Suprapubic skin (tissue), 4 donors: Measurements from ENCODE around the gene RPUSD2. TPM values are rescaled to one million over a fixed set of nuclear protein-coding genes. Genes with fewer than 3 reads are reported as not detected.

Experiments
- DNase-seq, 2 donors: peaks; one replicate each; pipeline ENCODE4 v3.0.0-alpha.2; 2019; ENCODE audit warnings: low spot score in 2 of 2
- H3K27ac ChIP-seq: fragments of 200-600 bp; sonication (generic); one replicate; pipeline ENCODE4 v1.5.1; 2019
- H3K27me3 ChIP-seq: fragments of 200-600 bp; sonication (generic); one replicate; pipeline ENCODE4 v1.5.1; 2019
- H3K36me3 ChIP-seq: fragments of 200-600 bp; sonication (generic); one replicate; pipeline ENCODE4 v1.5.1; 2019
- H3K4me1 ChIP-seq: fragments of 200-600 bp; sonication (generic); one replicate; pipeline ENCODE4 v1.5.1; 2019
- H3K4me3 ChIP-seq: fragments of 200-600 bp; sonication (generic); one replicate; pipeline ENCODE4 v1.5.1; 2019; ENCODE audit warnings: mild to moderate bottlenecking
- H3K9me3 ChIP-seq: fragments of 200-600 bp; sonication (generic); one replicate; pipeline ENCODE4 v1.5.1; 2019
- CTCF ChIP-seq, 2 donors: fragments of 200-600 bp in 1 of 2; fragments of 450-650 bp in 1 of 2; sonication (generic) in 1 of 2; IDR thresholded peaks; one replicate each; pipeline ENCODE4 v1.5.1; 2016 to 2019; ENCODE audit warnings: antibody characterized with exemption in 2 of 2, mild to moderate bottlenecking in 1 of 2, moderate library complexity in 1 of 2
- EP300 ChIP-seq: sonication (generic); formaldehyde crosslinking; IDR thresholded peaks from one replicate; pipeline ENCODE4 v1.6.1; 2017; ENCODE audit warnings: antibody characterized with exemption
- POLR2A ChIP-seq, 2 donors: fragments of 450-650 bp; IDR thresholded peaks; one replicate each; pipeline ENCODE4 v1.6.1; 2017; ENCODE audit warnings: antibody characterized with exemption in 2 of 2, mild to moderate bottlenecking in 2 of 2, moderate library complexity in 2 of 2
- POLR2AphosphoS5 ChIP-seq, 3 donors: sonication (generic); formaldehyde crosslinking; IDR thresholded peaks; one replicate each; pipeline ENCODE4 v1.6.1; 2017; ENCODE audit warnings: antibody characterized with exemption in 3 of 3
- WGBS: methylation state at CpG from one replicate; pipeline ENCODE4 v1.1.5; 2018; 5-methylcytosine and 5-hydroxymethylcytosine counted together
- total RNA-seq, 4 donors: library from RNA; depleted of rRNA; stranded (reverse); fragments of >200 nt; gene quantifications; one replicate each; pipeline ENCODE4 v1.1.0, GENCODE V29; 2016

The RPUSD2 gene
- total RNA-seq, 4 donors from 2014 or later = 8.1 to 14.0 (median 12.1) TPM

- TF ChIP-seq EP300 (no peak), POLR2AphosphoS5 (IDR thresholded peaks at IDR 0.05) (peak; percentile 61 to 99 (median 91))
- DNase-seq = peak; percentile 93 to 94
- Histone ChIP-seq H3K9me3 (no peaks in the 10 kb centered on the region), H3K36me3 (no peaks in the 10 kb centered on the region), H3K27me3 (no peaks in the 10 kb centered on the region), H3K4me1 (peaks cover 13% of the 10 kb centered on the region), H3K27ac (peak within 1 kb of the TSS; percentile 91), H3K4me3 (peak within 1 kb of the TSS; percentile 68)
- 3% methylated on average over 36 of the region's 41 CpGs for WGBS
Measured at GRCh38 chr15:40593588-40594428, 24.7 kb downstream of the RPUSD2 start, which contains the start of gene KNL1. Gene KNL1 (plus strand): TSS chr15:40594249. CDS start chr15:40602932, 8,683 bp downstream.

GRCh38 chr15:40594429-40594836 is 25.3 kb downstream of the RPUSD2 start:
- TF ChIP-seq POLR2AphosphoS5 (IDR thresholded peaks at IDR 0.05) = no peak
- no peak for TF ChIP-seq EP300
- TF ChIP-seq POLR2A (IDR thresholded peaks at IDR 0.05) = no peak
- TF ChIP-seq CTCF (IDR thresholded peaks at IDR 0.05) = no peak
- Histone ChIP-seq H3K36me3 (no peaks in the 10 kb centered on the region), H3K4me1 (peaks cover 13% of the 10 kb centered on the region), H3K27me3 (no peaks in the 10 kb centered on the region), H3K9me3 (no peaks in the 10 kb centered on the region), H3K27ac (peak overlapping the region; percentile 91), H3K4me3 (peak overlapping the region; percentile 68)
- WGBS = under 1% methylated on average over 27 of the region's 31 CpGs
- peak in 1 of 2 donors; percentile 66 for DNase-seq

GRCh38 chr15:40595219-40595618 is 26.1 kb downstream of the RPUSD2 start:
- Histone ChIP-seq H3K4me3 (peak overlapping the region; percentile 68), H3K9me3 (no peaks in the 10 kb centered on the region), H3K27me3 (no peaks in the 10 kb centered on the region), H3K4me1 (peaks cover 13% of the 10 kb centered on the region), H3K36me3 (no peaks in the 10 kb centered on the region), H3K27ac (no peak overlapping the region)
- DNase-seq = no peak
- 47% methylated on average over 5 of the region's 5 CpGs for WGBS
- TF ChIP-seq POLR2AphosphoS5 (IDR thresholded peaks at IDR 0.05) (no peak), POLR2A (IDR thresholded peaks at IDR 0.05) (no peak), EP300 (no peak), CTCF (IDR thresholded peaks at IDR 0.05) (no peak)

GRCh38 chr15:40595773-40596172 is 26.7 kb downstream of the RPUSD2 start:
- Histone ChIP-seq H3K27ac (no peak overlapping the region), H3K4me3 (no peak overlapping the region), H3K9me3 (no peaks in the 10 kb centered on the region), H3K4me1 (peaks cover 13% of the 10 kb centered on the region), H3K27me3 (no peaks in the 10 kb centered on the region), H3K36me3 (no peaks in the 10 kb centered on the region)
- DNase-seq = no peak
- 84% methylated on average over 5 of the region's 5 CpGs for WGBS
- TF ChIP-seq POLR2AphosphoS5 (IDR thresholded peaks at IDR 0.05) (no peak), EP300 (no peak), POLR2A (IDR thresholded peaks at IDR 0.05) (no peak), CTCF (IDR thresholded peaks at IDR 0.05) (no peak)

GRCh38 chr15:40597024-40597423 is 27.9 kb downstream of the RPUSD2 start:
- DNase-seq = no peak
- Histone ChIP-seq H3K4me3 (no peak overlapping the region), H3K4me1 (peaks cover 13% of the 10 kb centered on the region), H3K27me3 (no peaks in the 10 kb centered on the region), H3K36me3 (no peaks in the 10 kb centered on the region), H3K27ac (no peak overlapping the region), H3K9me3 (no peaks in the 10 kb centered on the region)
- 96% methylated on average over 2 of the region's 2 CpGs for WGBS
- TF ChIP-seq POLR2A (IDR thresholded peaks at IDR 0.05) = no peak
- TF ChIP-seq EP300 = no peak
- no peak for TF ChIP-seq CTCF (IDR thresholded peaks at IDR 0.05)
- TF ChIP-seq POLR2AphosphoS5 (IDR thresholded peaks at IDR 0.05) = no peak
